Mesothelial cell of epicardium (in vitro differentiated cells): ENCODE data around the gene MON1B. TPM values are rescaled to one million over a fixed set of nuclear protein-coding genes. Genes with fewer than 3 reads are reported as not detected.

Source experiments
- DNase-seq, 2 experiments: peaks; one replicate each; pipeline ENCODE4 v3.0.0; 2021; ENCODE audit warnings: low spot score in 2 of 2; ENCODE audit not compliant: unreplicated experiment in 2 of 2
- H3K27ac Mint-ChIP-seq: 2 replicates; pipeline ENCODE4 v1.8.0; 2021; ENCODE audit warnings: mixed read lengths
- H3K27me3 Mint-ChIP-seq: 2 replicates; pipeline ENCODE4 v1.8.0; 2021; ENCODE audit warnings: low read depth, mixed read lengths
- H3K36me3 Mint-ChIP-seq: 2 replicates; pipeline ENCODE4 v1.8.0; 2021; ENCODE audit warnings: mixed read lengths
- H3K4me1 Mint-ChIP-seq: 2 replicates; pipeline ENCODE4 v1.8.0; 2021; ENCODE audit warnings: mixed read lengths
- H3K4me3 Mint-ChIP-seq: 2 replicates; pipeline ENCODE4 v1.8.0; 2021; ENCODE audit warnings: mild to moderate bottlenecking, moderate library complexity, mixed read lengths
- H3K9me3 Mint-ChIP-seq: 2 replicates; pipeline ENCODE4 v1.8.0; 2021; ENCODE audit warnings: mixed read lengths
- CTCF ChIP-seq: fragments of 200-600 bp; sonication (generic); IDR thresholded peaks from one replicate; pipeline ENCODE4 v1.5.0; 2021; ENCODE audit warnings: antibody characterized with exemption; ENCODE audit not compliant: unreplicated experiment
- total RNA-seq: library from RNA; stranded (reverse); gene quantifications from 3 replicates; pipeline ENCODE4 v1.2.1, GENCODE V29; 2021

MON1B gene
- total RNA-seq, 1 donor from 2014 or later = 36.7 TPM

- no peak overlapping the region for H3K4me3 Mint-ChIP-seq
- H3K9me3 Mint-ChIP-seq = no peaks in the 10 kb centered on the region
Observed at GRCh38 chr16:77193377-77193776, 2.4 kb downstream of the MON1B start.

GRCh38 chr16:77194295-77195231, 3.6 kb downstream of the MON1B start:
- Mint-ChIP-seq H3K4me3 (no peak overlapping the region), H3K4me1 (peaks cover 20% of the 10 kb centered on the region), H3K27me3 (no peaks in the 10 kb centered on the region), H3K27ac (no peak overlapping the region), H3K9me3 (no peaks in the 10 kb centered on the region), H3K36me3 (peaks cover 17% of the 10 kb centered on the region)
- no peak for TF ChIP-seq CTCF
- no peak for DNase-seq

More at GRCh38 chr16:77193377-77193776, 2.4 kb downstream of the MON1B start:
- no peak for TF ChIP-seq CTCF
- Mint-ChIP-seq H3K36me3 (peaks cover 17% of the 10 kb centered on the region), H3K27me3 (no peaks in the 10 kb centered on the region), H3K27ac (no peak overlapping the region), H3K4me1 (peaks cover 23% of the 10 kb centered on the region)
- no peak for DNase-seq

- no peaks in the 10 kb centered on the region for H3K27me3 Mint-ChIP-seq
- H3K36me3 Mint-ChIP-seq = peaks cover 17% of the 10 kb centered on the region
- H3K4me1 Mint-ChIP-seq = peaks cover 20% of the 10 kb centered on the region
- no peaks in the 10 kb centered on the region for H3K9me3 Mint-ChIP-seq
- no peak for TF ChIP-seq CTCF
- H3K4me3 Mint-ChIP-seq = no peak overlapping the region
- no peak for DNase-seq
- no peak overlapping the region for H3K27ac Mint-ChIP-seq
Observed at GRCh38 chr16:77195411-77195810, 4.4 kb downstream of the MON1B start.

- no peaks in the 10 kb centered on the region for H3K27me3 Mint-ChIP-seq
- H3K4me1 Mint-ChIP-seq = peaks cover under 1% of the 10 kb centered on the region
- no peak overlapping the region for H3K4me3 Mint-ChIP-seq
- peaks cover 21% of the 10 kb centered on the region for H3K36me3 Mint-ChIP-seq
- H3K27ac Mint-ChIP-seq = no peak overlapping the region
- no peak for DNase-seq
- TF ChIP-seq CTCF = no peak
- no peaks in the 10 kb centered on the region for H3K9me3 Mint-ChIP-seq
Observed at GRCh38 chr16:77197747-77198146, 6.8 kb downstream of the MON1B start.

GRCh38 chr16:77199211-77199610, 8.2 kb downstream of the MON1B start, which contains the start of gene SYCE1L:
Gene SYCE1L, plus strand, starts transcription at chr16:77199408. Its CDS starts 44 bp downstream, at chr16:77199452.
- peaks cover 19% of the 10 kb centered on the region for H3K36me3 Mint-ChIP-seq
- no peaks in the 10 kb centered on the region for H3K4me1 Mint-ChIP-seq
- H3K9me3 Mint-ChIP-seq = peaks cover 3% of the 10 kb centered on the region
- no peak for TF ChIP-seq CTCF
- no peak for DNase-seq
- H3K4me3 Mint-ChIP-seq = no peak within 1 kb of the TSS
- H3K27me3 Mint-ChIP-seq = no peaks in the 10 kb centered on the region
- H3K27ac Mint-ChIP-seq = no peak within 1 kb of the TSS
